Mesendoderm (in vitro differentiated cells): Measurements from ENCODE around the gene GPAT2.
"Not testable (repeated sequence)": the region's sequence is repeated elsewhere in the genome, so short reads cannot be mapped to it uniquely, and the experiment has no call there.

Experiments
- DNase-seq: peaks from one replicate; pipeline ENCODE4 v3.0.0; 2013
- H2AK5ac ChIP-seq: 2 replicates; pipeline ENCODE4 v1.6.1; 2013; ENCODE audit warnings: low read length, inconsistent platforms
- H2BK120ac ChIP-seq: 2 replicates; pipeline ENCODE4 v1.6.1; 2013; ENCODE audit warnings: low read depth, mild to moderate bottlenecking, low read length, moderate library complexity, mixed read lengths
- H2BK15ac ChIP-seq: replicated peaks from 2 replicates; pipeline ENCODE4 v1.6.1; 2013; ENCODE audit warnings: low read depth, mild to moderate bottlenecking, moderate library complexity
- H2BK5ac ChIP-seq: 2 replicates; pipeline ENCODE4 v1.6.1; 2013; ENCODE audit warnings: low read length, inconsistent platforms
- H3K18ac ChIP-seq: 2 replicates; pipeline ENCODE4 v1.6.1; 2013; ENCODE audit warnings: mild to moderate bottlenecking, low read length, mixed read lengths
- H3K23ac ChIP-seq: one replicate; pipeline ENCODE4 v1.6.1; 2013; ENCODE audit warnings: low read length
- H3K27ac ChIP-seq: 2 replicates; pipeline ENCODE4 v1.5.1; 2013; ENCODE audit warnings: low read depth, mild to moderate bottlenecking, inconsistent platforms, low read length, moderate library complexity
- H3K27me3 ChIP-seq: 2 replicates; pipeline ENCODE4 v1.6.1; 2013; ENCODE audit warnings: low read length, control low read depth, mild to moderate bottlenecking, inconsistent platforms; ENCODE audit not compliant: insufficient read depth, poor library complexity
- H3K36me3 ChIP-seq: 2 replicates; pipeline ENCODE4 v1.6.1; 2013; ENCODE audit warnings: low read length, inconsistent platforms; ENCODE audit not compliant: control insufficient read depth, insufficient read depth
- H3K4ac ChIP-seq: one replicate; pipeline ENCODE4 v1.6.1; 2013; ENCODE audit warnings: low read depth, mild to moderate bottlenecking, low read length, moderate library complexity
- H3K4me1 ChIP-seq: 2 replicates; pipeline ENCODE4 v1.6.1; 2013; ENCODE audit warnings: low read depth, low read length, inconsistent platforms; ENCODE audit not compliant: control insufficient read depth
- H3K4me2 ChIP-seq: 2 replicates; pipeline ENCODE4 v1.6.1; 2013; ENCODE audit warnings: low read length
- H3K4me3 ChIP-seq: 2 replicates; pipeline ENCODE4 v1.5.1; 2013; ENCODE audit warnings: mild to moderate bottlenecking, low read length
- H3K56ac ChIP-seq: one replicate; pipeline ENCODE4 v1.6.1; 2013; ENCODE audit warnings: low read length
- H3K79me1 ChIP-seq: 2 replicates; pipeline ENCODE4 v1.6.1; 2013; ENCODE audit warnings: low read length, inconsistent platforms
- H3K79me2 ChIP-seq: 2 replicates; pipeline ENCODE4 v1.6.1; 2013; ENCODE audit warnings: mild to moderate bottlenecking, low read length; ENCODE audit not compliant: control insufficient read depth, insufficient read depth
- H3K9ac ChIP-seq: 2 replicates; pipeline ENCODE4 v1.6.1; 2013; ENCODE audit warnings: low read length, inconsistent platforms
- H4K5ac ChIP-seq: one replicate; pipeline ENCODE4 v1.6.1; 2013; ENCODE audit warnings: low read length
- H4K8ac ChIP-seq: one replicate; pipeline ENCODE4 v1.6.1; 2013; ENCODE audit warnings: low read depth, mild to moderate bottlenecking, control low read depth, low read length, moderate library complexity
- WGBS: extraction: QIAGEN DNeasy Blood & Tissue Kit; methylation state at CpG from one replicate; pipeline ENCODE4 v1.1.7; 2013; ENCODE audit warnings: low lambda C conversion rate, missing lambda C conversion rate; ENCODE audit not compliant: insufficient coverage; ENCODE audit errors: extremely low coverage; 5-methylcytosine and 5-hydroxymethylcytosine counted together

GPAT2 gene

DNA sequence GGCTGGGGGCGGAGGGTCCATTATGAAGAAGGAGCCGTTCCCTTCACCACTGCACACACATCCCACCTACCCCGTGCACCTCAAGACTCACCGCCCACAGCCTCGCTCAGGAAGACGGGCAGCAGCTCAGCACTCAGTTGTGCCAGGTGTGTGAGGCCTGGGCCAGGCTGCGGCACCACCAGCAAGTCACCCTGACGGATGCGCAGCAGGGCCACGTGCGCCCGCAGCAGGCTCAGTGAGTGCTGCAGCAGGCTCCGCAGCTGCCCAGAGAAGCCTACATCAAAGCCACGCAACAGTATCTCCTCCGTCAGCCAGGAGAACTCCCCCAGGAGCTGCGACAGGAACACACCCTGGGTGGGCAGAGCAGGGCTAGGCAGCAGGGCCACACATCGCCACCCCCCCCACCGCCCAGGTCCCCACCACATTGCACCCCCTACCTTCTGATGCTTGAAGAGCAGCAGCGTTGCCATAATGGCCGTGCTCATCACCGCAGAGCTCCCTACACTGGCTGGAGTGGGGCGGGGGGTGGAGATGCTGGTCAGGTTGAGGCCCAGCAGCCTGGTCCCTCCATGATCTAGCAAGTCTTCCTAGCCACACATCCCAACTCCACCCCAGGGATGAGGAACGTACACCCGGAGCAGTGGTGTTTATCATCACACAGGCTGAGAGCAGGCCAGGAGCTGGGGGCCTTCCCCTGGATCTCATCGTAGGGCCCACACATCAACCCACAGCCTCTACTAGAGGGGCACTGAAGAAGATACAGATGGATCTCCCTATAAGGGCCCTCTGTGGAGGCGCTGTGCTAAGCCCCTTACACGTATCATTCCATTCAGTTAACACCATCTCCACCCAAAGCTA lies 10.2 kb downstream of the GPAT2 start:
- no peak overlapping the region for H4K5ac ChIP-seq
- H3K56ac ChIP-seq = no peak overlapping the region
- H4K8ac ChIP-seq = no peak overlapping the region
- H3K9ac ChIP-seq = no peak overlapping the region
- no peaks in the 10 kb centered on the region for H3K4me1 ChIP-seq
- no peak overlapping the region for H3K23ac ChIP-seq
- no peak overlapping the region for H3K18ac ChIP-seq
- H2AK5ac ChIP-seq = no peak overlapping the region
- WGBS = no CpG with 5 or more reads among the region's 27 CpGs
- no peaks in the 10 kb centered on the region for H3K79me1 ChIP-seq
- no peak overlapping the region for H2BK15ac ChIP-seq
- no peak overlapping the region for H3K4me3 ChIP-seq
- no peak overlapping the region for H3K27ac ChIP-seq
- no peaks in the 10 kb centered on the region for H3K27me3 ChIP-seq
- no peaks in the 10 kb centered on the region for H3K79me2 ChIP-seq
- no peak overlapping the region for H3K4ac ChIP-seq
- no peak overlapping the region for H2BK5ac ChIP-seq
- no peaks in the 10 kb centered on the region for H3K36me3 ChIP-seq
- H3K4me2 ChIP-seq = no peak overlapping the region
- H2BK120ac ChIP-seq = no peak overlapping the region
- no peak for DNase-seq

DNA sequence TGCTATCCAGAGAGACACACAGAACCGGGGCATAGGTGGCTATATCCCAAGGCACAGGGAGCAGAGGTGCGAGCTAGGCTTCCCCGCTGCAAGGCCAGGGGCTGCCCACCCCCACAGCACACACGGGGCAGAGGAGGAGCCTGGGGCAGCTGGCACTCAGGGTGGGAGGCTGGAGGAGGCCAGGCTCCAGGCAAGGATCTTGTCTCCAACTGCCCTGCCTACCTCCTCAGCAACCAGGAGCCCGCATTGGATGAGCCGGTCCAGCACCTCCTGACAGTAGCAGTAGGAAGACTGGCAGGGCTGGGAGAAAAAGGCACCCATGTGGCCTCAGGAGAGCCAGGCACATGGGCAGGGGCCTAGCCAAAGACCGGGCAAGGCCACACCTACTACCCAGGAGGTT lies 11.0 kb downstream of the GPAT2 start:
- H3K27me3 ChIP-seq, H3K4me3 ChIP-seq, H3K27ac ChIP-seq, H3K4me2 ChIP-seq, H3K4ac ChIP-seq, H3K23ac ChIP-seq, H2BK120ac ChIP-seq, H3K9ac ChIP-seq, DNase-seq, H2BK15ac ChIP-seq, H3K56ac ChIP-seq, H3K79me2 ChIP-seq, H4K8ac ChIP-seq, H3K36me3 ChIP-seq, H3K18ac ChIP-seq, H3K79me1 ChIP-seq, H2BK5ac ChIP-seq, H4K5ac ChIP-seq, H2AK5ac ChIP-seq, H3K4me1 ChIP-seq: not testable (repeated sequence)
- WGBS = no CpG with 5 or more reads among the region's 7 CpGs

DNA sequence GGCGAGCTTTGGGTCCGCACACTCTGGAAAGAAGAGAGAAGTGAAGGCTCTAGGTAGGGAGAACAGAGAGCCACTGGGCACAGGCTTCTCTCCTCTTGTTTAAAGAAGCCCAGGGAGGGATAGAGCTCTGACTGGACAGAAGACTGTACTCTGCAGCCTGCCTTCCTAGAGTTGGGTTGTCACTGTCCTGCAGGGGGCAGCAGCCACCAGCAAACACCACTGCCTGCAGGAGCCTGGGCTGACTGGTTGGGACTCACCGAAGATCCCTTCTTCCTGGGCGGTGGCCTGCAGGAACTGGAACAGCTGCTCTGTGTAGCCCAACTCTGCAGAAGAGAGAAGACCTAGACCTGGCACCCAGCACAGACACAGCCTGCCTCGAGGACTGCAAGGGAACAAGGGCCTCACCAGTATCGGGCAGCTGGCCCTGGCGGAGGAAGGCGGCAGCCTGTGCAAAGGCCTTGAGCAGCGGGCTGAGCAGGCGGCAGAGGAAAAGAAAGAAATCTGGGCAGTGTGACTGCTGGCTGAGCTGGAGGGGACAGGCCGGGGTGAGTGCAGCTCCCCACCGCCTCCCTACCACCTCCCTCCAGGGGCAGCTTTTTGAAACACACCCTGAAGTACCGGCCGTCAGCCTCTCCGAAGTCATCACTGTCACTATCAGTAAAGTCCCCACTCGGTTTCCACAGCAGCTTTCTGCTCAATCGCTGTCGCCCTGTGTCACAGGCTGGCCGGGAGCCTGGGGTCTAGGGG lies 11.8 kb downstream of the GPAT2 start:
- H4K5ac ChIP-seq, H3K18ac ChIP-seq, H2BK120ac ChIP-seq, H3K4ac ChIP-seq, H3K4me3 ChIP-seq, H3K4me1 ChIP-seq, H3K4me2 ChIP-seq, H3K79me2 ChIP-seq, H3K36me3 ChIP-seq, H3K79me1 ChIP-seq, H3K27ac ChIP-seq, H3K9ac ChIP-seq, H3K23ac ChIP-seq, H2BK15ac ChIP-seq, H3K27me3 ChIP-seq, H2BK5ac ChIP-seq, H4K8ac ChIP-seq, H3K56ac ChIP-seq, H2AK5ac ChIP-seq: not testable (repeated sequence)
- DNase-seq = peak; percentile 78
- WGBS = no CpG with 5 or more reads among the region's 19 CpGs

DNA sequence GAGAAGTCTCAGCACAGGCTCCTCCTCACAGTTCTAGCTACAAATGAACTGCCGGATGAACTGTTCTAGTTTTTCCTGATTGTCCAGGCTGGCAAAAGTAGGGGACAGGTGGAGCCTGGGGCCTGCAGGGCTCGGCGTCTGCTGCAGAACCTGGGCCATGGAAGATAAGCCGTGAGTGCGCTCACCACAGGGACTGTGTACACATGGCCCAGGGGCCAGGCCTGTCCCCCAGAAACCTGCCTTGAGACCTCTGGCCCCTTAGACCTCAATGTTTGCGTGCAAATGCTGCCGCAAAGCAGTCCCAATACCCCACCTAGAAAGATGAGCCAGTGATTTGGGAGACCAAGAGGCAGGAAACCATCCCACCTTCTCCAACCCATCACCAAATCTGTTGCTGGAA lies 12.6 kb downstream of the GPAT2 start:
- not testable (repeated sequence) for H3K9ac ChIP-seq, H3K4me3 ChIP-seq, H4K5ac ChIP-seq, H3K27ac ChIP-seq, H4K8ac ChIP-seq, H3K4me1 ChIP-seq, DNase-seq, H3K56ac ChIP-seq, H3K23ac ChIP-seq, H3K36me3 ChIP-seq, H3K27me3 ChIP-seq, H2AK5ac ChIP-seq, H2BK120ac ChIP-seq, H3K79me1 ChIP-seq, H3K79me2 ChIP-seq, H3K4ac ChIP-seq, H3K4me2 ChIP-seq, H2BK15ac ChIP-seq, H2BK5ac ChIP-seq, H3K18ac ChIP-seq
- WGBS = no CpG with 5 or more reads among the region's 7 CpGs

DNA sequence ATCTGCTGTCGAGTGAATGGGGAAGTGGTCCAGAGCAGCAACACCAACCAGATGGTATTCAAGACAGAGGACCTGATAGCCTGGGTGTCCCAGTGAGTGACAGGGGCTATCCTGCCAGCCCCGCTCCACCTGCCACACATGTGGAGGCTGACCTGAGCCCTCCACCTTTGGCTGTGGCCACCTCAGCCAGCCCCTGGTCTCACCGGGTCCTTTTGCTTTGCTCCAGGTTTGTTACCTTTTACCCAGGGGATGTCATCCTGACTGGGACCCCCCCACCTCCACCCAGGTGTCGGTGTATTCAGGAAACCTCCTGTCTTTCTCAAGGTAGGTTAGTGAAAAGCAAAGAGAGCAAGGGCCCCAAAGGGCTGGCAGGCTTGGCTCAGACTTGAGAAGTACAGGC lies 13.6 kb downstream of the GPAT2 start:
- DNase-seq, H4K8ac ChIP-seq, H4K5ac ChIP-seq: not testable (repeated sequence)

More for the DNA sequence above, 13.6 kb downstream of the GPAT2 start:
- not testable (repeated sequence) for H3K27ac ChIP-seq, H2AK5ac ChIP-seq, H3K79me2 ChIP-seq, H3K36me3 ChIP-seq, H3K4me2 ChIP-seq, H3K9ac ChIP-seq, H2BK120ac ChIP-seq, H2BK15ac ChIP-seq, H3K4me3 ChIP-seq, H2BK5ac ChIP-seq, H3K18ac ChIP-seq, H3K56ac ChIP-seq, H3K23ac ChIP-seq, H3K79me1 ChIP-seq, H3K4me1 ChIP-seq, H3K27me3 ChIP-seq, H3K4ac ChIP-seq
- WGBS = no CpG with 5 or more reads among the region's 4 CpGs
